Hepatic stellate cell (primary cell): ENCODE data around the gene PEX6.
"Not testable (repeated sequence)": the region's sequence is repeated elsewhere in the genome, so short reads cannot be mapped to it uniquely, and the experiment has no call there.

Experiments
- DNase-seq: peaks from one replicate; pipeline ENCODE4 v3.0.0; 2011; ENCODE audit warnings: low spot score

PEX6 gene

GRCh38 chr6:42998205-42998604, 19.2 kb upstream of the PEX6 start:
- DNase-seq: not testable (repeated sequence)

GRCh38 chr6:42996513-42996912, 17.5 kb upstream of the PEX6 start:
- no peak for DNase-seq

GRCh38 chr6:42993445-42993844, 14.5 kb upstream of the PEX6 start:
- DNase-seq: no peak

- DNase-seq: no peak
Observed at GRCh38 chr6:42989923-42990322, 10.9 kb upstream of the PEX6 start.

- peak; percentile 41 for DNase-seq
Observed at GRCh38 chr6:42988486-42989020, 9.6 kb upstream of the PEX6 start.

GRCh38 chr6:42987533-42988451, 8.8 kb upstream of the PEX6 start:
- DNase-seq: no peak

GRCh38 chr6:42984924-42985475, 6.0 kb upstream of the PEX6 start:
- DNase-seq: no peak

- peak; percentile 98 for DNase-seq
Observed at GRCh38 chr6:42984001-42984923, 5.3 kb upstream of the PEX6 start, which contains the start of gene PPP2R5D. TSS of gene PPP2R5D (plus strand) at chr6:42984570. CDS start at chr6:42984678, 108 bp downstream.

- no peak for DNase-seq
Observed at GRCh38 chr6:42981836-42982235, 2.9 kb upstream of the PEX6 start.

- DNase-seq: peak; percentile 60
Observed at GRCh38 chr6:42979523-42980177, 669 bp upstream of the PEX6 start.

- peak; percentile 60 for DNase-seq
Observed at GRCh38 chr6:42978487-42978838, 518 bp downstream of the PEX6 start.

- DNase-seq: no peak
Observed at GRCh38 chr6:42974919-42975505, 4.0 kb downstream of the PEX6 start.

- DNase-seq: no peak
Observed at GRCh38 chr6:42973926-42974325, 5.1 kb downstream of the PEX6 start.

GRCh38 chr6:42971746-42972327, 7.1 kb downstream of the PEX6 start:
- DNase-seq: no peak

- peak; percentile 37 for DNase-seq
Observed at GRCh38 chr6:42970871-42971612, 7.9 kb downstream of the PEX6 start.

- DNase-seq: no peak
Observed at GRCh38 chr6:42969934-42970333, 9.0 kb downstream of the PEX6 start.

GRCh38 chr6:42969431-42969830, 9.6 kb downstream of the PEX6 start:
- DNase-seq: no peak

- no peak for DNase-seq
Observed at GRCh38 chr6:42968783-42969182, 10.2 kb downstream of the PEX6 start.

- no peak for DNase-seq
Observed at GRCh38 chr6:42968126-42968701, 10.8 kb downstream of the PEX6 start.

GRCh38 chr6:42967228-42967627, 11.8 kb downstream of the PEX6 start:
- DNase-seq: no peak
